SU-DHL-6 (cell line): Measurements from ENCODE around the gene ANAPC2.

Experiments used
- H2AFZ ChIP-seq: fragments of 200-600 bp; sonication (generic); 2 replicates; pipeline ENCODE4 v1.6.1; 2014; ENCODE audit warnings: low read depth, mild to moderate bottlenecking, moderate library complexity, mixed read lengths, antibody characterized with exemption, low read length; ENCODE audit not compliant: severe bottlenecking
- H3F3A ChIP-seq: fragments of 200-600 bp; shearing (Covaris generic); 2 replicates; pipeline ENCODE4 v1.6.0; 2016; ENCODE audit warnings: antibody characterized with exemption, mild to moderate bottlenecking; ENCODE audit not compliant: insufficient read depth
- H3K27ac ChIP-seq: fragments of 200-600 bp; sonication (generic); 2 replicates; pipeline ENCODE4 v1.5.1; 2016; ENCODE audit warnings: low read depth, mild to moderate bottlenecking, low read length, moderate library complexity, mixed read lengths
- H3K27me3 ChIP-seq: fragments of 200-600 bp; sonication (generic), shearing (Covaris generic); 2 replicates; pipeline ENCODE4 v1.6.0; 2014; ENCODE audit warnings: mild to moderate bottlenecking, low read length
- H3K36me3 ChIP-seq: fragments of 200-600 bp; sonication (generic); 2 replicates; pipeline ENCODE4 v1.6.1; 2014; ENCODE audit warnings: mild to moderate bottlenecking, low read length, mixed read lengths
- H3K4me2 ChIP-seq: fragments of 300-600, 200-600 bp; shearing (Covaris generic), sonication (generic); 2 replicates; pipeline ENCODE4 v1.6.0; 2014; ENCODE audit warnings: low read length, low read depth, mild to moderate bottlenecking; ENCODE audit not compliant: poor library complexity, severe bottlenecking
- H3K4me3 ChIP-seq: fragments of 200-600 bp; sonication (generic); 2 replicates; pipeline ENCODE4 v1.5.1; 2014; ENCODE audit warnings: antibody characterized with exemption, low read length, mild to moderate bottlenecking, mixed read lengths; ENCODE audit not compliant: insufficient read depth, poor library complexity, severe bottlenecking
- H3K79me2 ChIP-seq: fragments of 200-600 bp; sonication (generic); 2 replicates; pipeline ENCODE4 v1.6.1; 2014; ENCODE audit warnings: mild to moderate bottlenecking, low read length, moderate library complexity; ENCODE audit not compliant: insufficient read depth
- H3K9ac ChIP-seq: fragments of 200-600 bp; sonication (generic); 2 replicates; pipeline ENCODE4 v1.7.0; 2014; ENCODE audit warnings: mild to moderate bottlenecking, low read length
- H3K9me2 ChIP-seq: fragments of 200-600 bp; sonication (generic); replicated peaks from 2 replicates; pipeline ENCODE4 v1.6.1; 2014; ENCODE audit warnings: low read length; ENCODE audit not compliant: insufficient read depth
- H3K9me3 ChIP-seq: fragments of 200-600 bp; sonication (generic); 2 replicates; pipeline ENCODE4 v1.6.1; 2014; ENCODE audit warnings: low read length, mixed read lengths; ENCODE audit not compliant: insufficient read depth
- H4K20me1 ChIP-seq: fragments of 200-600 bp; sonication (generic); 2 replicates; pipeline ENCODE4 v1.6.1; 2014; ENCODE audit warnings: low read depth, mild to moderate bottlenecking, antibody characterized with exemption, low read length, moderate library complexity, mixed read lengths
- EZH2phosphoT487 ChIP-seq: fragments of 200-600 bp; sonication (generic), shearing (Covaris generic); conservative IDR thresholded peaks from 2 replicates; pipeline ENCODE4 v1.6.1; 2018; ENCODE audit warnings: mild to moderate bottlenecking, antibody characterized with exemption, low read length, moderate library complexity, mixed read lengths
- TF ChIP-seq, protein P1 (sequence below): fragments of 200-600 bp; sonication (generic); IDR thresholded peaks from one replicate; pipeline ENCODE4 v1.5.1; 2017; ENCODE audit warnings: antibody characterized with exemption, mild to moderate bottlenecking, low read length, moderate library complexity; ENCODE audit not compliant: insufficient read depth, poor library complexity, severe bottlenecking

ANAPC2 gene

DNA sequence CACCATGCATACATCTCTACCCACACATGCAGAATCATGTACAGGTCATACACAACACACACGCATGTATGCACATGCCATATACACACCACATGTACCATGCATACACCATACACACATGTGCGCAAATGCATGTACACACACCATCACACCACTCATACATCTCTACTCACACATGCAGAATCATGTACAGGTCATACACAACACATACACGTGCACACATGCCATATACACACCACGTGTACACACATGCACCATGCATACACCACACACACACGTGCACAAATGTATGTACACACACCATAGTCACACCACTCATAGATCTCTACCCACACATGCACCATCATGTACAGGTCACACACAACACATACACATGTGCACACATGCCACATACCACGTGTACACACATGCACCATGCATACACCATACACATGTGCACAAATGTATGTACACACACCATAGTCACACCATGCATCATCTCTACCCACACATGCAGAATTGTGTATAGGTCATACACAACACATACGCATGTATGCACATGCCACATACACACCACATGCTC lies 35.4 kb downstream of the ANAPC2 start:
- Histone ChIP-seq H3K9me2 (no peaks in the 10 kb centered on the region), H3K4me2 (no peak overlapping the region), H3K9ac (no peak overlapping the region), H3K27ac (no peak overlapping the region), H3K36me3 (no peaks in the 10 kb centered on the region), H3K4me3 (no peak overlapping the region), H3K9me3 (no peaks in the 10 kb centered on the region), H3K27me3 (no peaks in the 10 kb centered on the region), H3F3A (peaks cover 13% of the 10 kb centered on the region; the same call in 1 of the 2 replicates), H2AFZ (no peak overlapping the region), H4K20me1 (no peaks in the 10 kb centered on the region), H3K79me2 (no peaks in the 10 kb centered on the region)
- TF ChIP-seq, protein P1, sequence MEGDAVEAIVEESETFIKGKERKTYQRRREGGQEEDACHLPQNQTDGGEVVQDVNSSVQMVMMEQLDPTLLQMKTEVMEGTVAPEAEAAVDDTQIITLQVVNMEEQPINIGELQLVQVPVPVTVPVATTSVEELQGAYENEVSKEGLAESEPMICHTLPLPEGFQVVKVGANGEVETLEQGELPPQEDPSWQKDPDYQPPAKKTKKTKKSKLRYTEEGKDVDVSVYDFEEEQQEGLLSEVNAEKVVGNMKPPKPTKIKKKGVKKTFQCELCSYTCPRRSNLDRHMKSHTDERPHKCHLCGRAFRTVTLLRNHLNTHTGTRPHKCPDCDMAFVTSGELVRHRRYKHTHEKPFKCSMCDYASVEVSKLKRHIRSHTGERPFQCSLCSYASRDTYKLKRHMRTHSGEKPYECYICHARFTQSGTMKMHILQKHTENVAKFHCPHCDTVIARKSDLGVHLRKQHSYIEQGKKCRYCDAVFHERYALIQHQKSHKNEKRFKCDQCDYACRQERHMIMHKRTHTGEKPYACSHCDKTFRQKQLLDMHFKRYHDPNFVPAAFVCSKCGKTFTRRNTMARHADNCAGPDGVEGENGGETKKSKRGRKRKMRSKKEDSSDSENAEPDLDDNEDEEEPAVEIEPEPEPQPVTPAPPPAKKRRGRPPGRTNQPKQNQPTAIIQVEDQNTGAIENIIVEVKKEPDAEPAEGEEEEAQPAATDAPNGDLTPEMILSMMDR = no peak
- no peak for TF ChIP-seq EZH2phosphoT487

DNA sequence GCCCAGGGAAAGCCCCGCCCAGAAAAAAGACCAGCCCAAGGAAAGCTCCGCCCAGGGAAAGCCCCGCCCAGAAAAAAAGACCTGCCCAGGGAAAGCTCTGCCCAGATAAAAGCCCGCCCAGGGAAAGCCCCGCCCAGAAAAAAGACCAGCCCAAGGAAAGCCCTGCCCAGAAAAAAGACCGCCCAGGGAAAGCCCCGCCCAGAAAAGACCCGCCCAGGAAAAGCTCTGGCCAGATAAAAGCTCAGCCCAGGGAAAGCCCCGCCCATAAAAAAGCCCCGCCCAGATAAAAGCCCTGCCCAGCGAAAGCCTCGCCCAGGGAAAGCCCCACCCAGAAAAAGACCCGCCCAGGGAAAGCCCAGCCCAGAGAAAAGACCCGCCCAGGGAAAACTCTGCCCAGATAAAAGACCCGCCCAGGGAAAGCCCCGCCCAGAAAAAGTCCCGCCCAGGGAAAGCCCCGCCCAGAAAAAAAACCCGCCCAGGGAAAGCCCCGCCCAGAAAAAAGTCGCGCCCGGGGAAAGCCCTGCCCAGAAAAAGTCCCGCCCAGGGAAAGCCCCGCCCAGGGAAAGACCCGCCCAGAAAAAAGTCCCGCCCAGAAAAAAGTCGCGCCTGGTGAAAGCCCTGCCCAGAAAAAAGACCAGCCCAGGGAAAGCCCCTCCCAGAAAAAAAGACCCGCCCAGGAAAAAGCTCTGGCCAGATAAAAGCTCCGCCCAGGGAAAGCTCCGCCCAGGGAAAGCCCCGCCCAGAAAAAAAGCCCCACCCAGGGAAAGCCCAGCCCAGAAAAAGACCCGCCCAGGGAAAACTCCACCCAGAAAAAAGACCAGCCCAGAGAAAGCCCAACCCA lies 37.5 kb downstream of the ANAPC2 start:
- Histone ChIP-seq H3K4me2 (peak overlapping the region; percentile 27), H3K9me3 (no peaks in the 10 kb centered on the region), H4K20me1 (no peaks in the 10 kb centered on the region), H3K4me3 (no peak overlapping the region), H3K27me3 (no peaks in the 10 kb centered on the region), H2AFZ (no peak overlapping the region), H3F3A (peaks cover 13% of the 10 kb centered on the region; the same call in 1 of the 2 replicates), H3K79me2 (no peaks in the 10 kb centered on the region), H3K27ac (0 out of 2 replicates have a peak overlapping the region, but pooled peaks have one; percentile 11), H3K9me2 (no peaks in the 10 kb centered on the region), H3K9ac (no peak overlapping the region), H3K36me3 (no peaks in the 10 kb centered on the region)
- TF ChIP-seq EZH2phosphoT487 = no peak
- TF ChIP-seq, protein P1 = no peak

DNA sequence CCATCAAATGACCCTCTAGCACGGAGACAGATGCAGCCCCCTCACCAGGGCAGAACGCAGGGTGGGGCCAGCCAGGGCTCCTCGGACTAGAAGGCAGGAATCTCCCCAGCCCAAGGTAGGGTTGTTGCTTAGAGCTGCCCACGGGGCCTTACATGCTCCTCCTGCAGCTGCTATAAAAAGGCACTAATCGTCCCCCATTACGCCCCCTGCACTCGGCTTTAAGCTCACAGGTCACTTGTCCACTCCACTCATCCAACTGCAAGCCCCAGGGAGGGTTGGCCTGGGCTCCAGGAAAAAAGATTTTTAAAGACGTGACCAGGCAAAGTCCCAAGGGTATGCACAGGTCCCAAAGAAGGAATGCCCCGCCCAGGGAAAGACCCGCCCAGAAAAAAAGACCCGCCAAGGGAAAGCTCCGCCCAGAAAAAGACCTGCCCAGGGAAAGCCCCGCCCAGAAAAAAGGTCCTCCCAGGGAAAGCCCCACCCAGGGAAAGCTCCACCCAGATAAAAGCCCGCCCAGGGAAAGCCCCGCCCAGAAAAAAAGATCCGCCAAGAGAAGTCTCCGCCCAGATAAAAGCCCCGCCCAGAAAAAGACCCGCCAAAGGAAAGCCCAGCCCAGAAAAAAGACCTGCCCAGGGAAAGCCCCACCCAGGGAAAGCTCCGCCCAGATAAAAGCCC lies 38.3 kb downstream of the ANAPC2 start:
- Histone ChIP-seq H3K4me3 (no peak overlapping the region), H3F3A (peaks cover 13% of the 10 kb centered on the region; the same call in 1 of the 2 replicates), H4K20me1 (no peaks in the 10 kb centered on the region), H2AFZ (no peak overlapping the region), H3K9me3 (no peaks in the 10 kb centered on the region), H3K4me2 (peak overlapping the region; percentile 27), H3K36me3 (no peaks in the 10 kb centered on the region), H3K79me2 (no peaks in the 10 kb centered on the region), H3K27ac (0 out of 2 replicates have a peak overlapping the region, but pooled peaks have one; percentile 11), H3K9me2 (no peaks in the 10 kb centered on the region), H3K27me3 (no peaks in the 10 kb centered on the region), H3K9ac (no peak overlapping the region)
- TF ChIP-seq, protein P1 = no peak
- no peak for TF ChIP-seq EZH2phosphoT487
